SH-SY5Y (cell line): Measurements from ENCODE around the gene AJUBA.

Source experiments
- GATA2 ChIP-seq: IDR thresholded peaks from 2 replicates; pipeline ENCODE4 v1.6.1; 2011; ENCODE audit warnings: mild to moderate bottlenecking, low read depth, low read length
- GATA3 ChIP-seq: IDR thresholded peaks from 2 replicates; pipeline ENCODE4 v1.6.1; 2011; ENCODE audit warnings: low read depth, mild to moderate bottlenecking, low read length, moderate library complexity

DNA sequence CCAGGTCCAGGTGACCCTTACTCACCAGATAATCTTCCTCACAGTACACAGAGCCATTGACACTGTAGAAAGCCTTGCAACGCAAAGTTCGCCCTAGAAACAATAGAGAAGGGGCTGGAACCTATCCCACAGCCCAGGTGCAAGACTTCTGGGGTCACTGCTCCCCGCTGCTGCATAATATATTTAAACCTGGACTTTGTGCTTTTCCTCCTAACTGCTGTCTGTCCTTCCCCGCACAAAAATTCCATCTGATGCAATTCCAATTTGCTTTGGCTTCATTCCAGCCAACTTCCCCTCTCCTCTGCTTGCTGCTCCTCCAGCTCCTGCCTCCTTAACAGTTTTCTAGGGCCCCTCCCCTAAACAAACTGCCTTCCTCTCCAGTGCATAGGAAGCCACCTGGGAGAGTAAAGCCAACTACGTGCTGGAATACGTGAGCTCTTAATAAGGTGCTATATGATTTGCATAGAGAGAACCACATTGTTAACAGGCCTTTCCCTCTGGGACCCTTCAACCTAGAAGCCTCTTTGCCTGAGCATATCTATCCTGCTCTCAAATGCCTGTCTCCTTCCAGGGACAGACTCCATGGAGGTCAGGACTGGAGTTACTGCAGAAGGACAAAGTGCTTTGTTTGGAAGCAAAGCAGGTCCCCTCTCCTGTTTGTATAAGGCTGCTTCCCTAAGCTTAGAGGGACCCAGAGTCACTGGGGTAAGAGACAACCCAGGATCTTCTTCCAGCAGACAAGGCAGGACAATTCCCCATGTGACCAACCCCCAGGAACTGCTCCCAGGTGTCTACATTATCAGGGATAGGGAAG is 5.5 kb downstream of the AJUBA start:
- TF ChIP-seq GATA2 (no peak), GATA3 (no peak)
